Activated naive CD8-positive, alpha-beta T cell treated with anti-CD3 and anti-CD28 coated beads, Interleukin-2, amount 50 U/mL, for 24 hours (primary cell): ENCODE measurements around the gene SLITRK3.

Experiments
- ATAC-seq: fragments of 150-1000 bp; cut with Tn5 transposase; one replicate; pipeline ENCODE4 v1.10.0; 2021
- DNase-seq: peaks from one replicate; pipeline ENCODE4 v3.0.0; 2021
- H3K27ac Mint-ChIP-seq: one replicate; pipeline ENCODE4 v1.8.0; 2021; ENCODE audit warnings: mild to moderate bottlenecking, mixed read lengths
- H3K27me3 Mint-ChIP-seq: one replicate; pipeline ENCODE4 v1.8.0; 2021; ENCODE audit warnings: mixed read lengths
- H3K36me3 Mint-ChIP-seq: one replicate; pipeline ENCODE4 v1.8.0; 2021; ENCODE audit warnings: low read depth, mixed read lengths
- H3K4me1 Mint-ChIP-seq: one replicate; pipeline ENCODE4 v1.8.0; 2021; ENCODE audit warnings: mixed read lengths
- H3K4me3 Mint-ChIP-seq: one replicate; pipeline ENCODE4 v1.8.0; 2021; ENCODE audit warnings: mild to moderate bottlenecking, moderate library complexity, mixed read lengths
- H3K9me3 Mint-ChIP-seq: one replicate; pipeline ENCODE4 v1.8.0; 2021; ENCODE audit warnings: mixed read lengths

SLITRK3 gene, protein sequence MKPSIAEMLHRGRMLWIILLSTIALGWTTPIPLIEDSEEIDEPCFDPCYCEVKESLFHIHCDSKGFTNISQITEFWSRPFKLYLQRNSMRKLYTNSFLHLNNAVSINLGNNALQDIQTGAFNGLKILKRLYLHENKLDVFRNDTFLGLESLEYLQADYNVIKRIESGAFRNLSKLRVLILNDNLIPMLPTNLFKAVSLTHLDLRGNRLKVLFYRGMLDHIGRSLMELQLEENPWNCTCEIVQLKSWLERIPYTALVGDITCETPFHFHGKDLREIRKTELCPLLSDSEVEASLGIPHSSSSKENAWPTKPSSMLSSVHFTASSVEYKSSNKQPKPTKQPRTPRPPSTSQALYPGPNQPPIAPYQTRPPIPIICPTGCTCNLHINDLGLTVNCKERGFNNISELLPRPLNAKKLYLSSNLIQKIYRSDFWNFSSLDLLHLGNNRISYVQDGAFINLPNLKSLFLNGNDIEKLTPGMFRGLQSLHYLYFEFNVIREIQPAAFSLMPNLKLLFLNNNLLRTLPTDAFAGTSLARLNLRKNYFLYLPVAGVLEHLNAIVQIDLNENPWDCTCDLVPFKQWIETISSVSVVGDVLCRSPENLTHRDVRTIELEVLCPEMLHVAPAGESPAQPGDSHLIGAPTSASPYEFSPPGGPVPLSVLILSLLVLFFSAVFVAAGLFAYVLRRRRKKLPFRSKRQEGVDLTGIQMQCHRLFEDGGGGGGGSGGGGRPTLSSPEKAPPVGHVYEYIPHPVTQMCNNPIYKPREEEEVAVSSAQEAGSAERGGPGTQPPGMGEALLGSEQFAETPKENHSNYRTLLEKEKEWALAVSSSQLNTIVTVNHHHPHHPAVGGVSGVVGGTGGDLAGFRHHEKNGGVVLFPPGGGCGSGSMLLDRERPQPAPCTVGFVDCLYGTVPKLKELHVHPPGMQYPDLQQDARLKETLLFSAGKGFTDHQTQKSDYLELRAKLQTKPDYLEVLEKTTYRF

DNA sequence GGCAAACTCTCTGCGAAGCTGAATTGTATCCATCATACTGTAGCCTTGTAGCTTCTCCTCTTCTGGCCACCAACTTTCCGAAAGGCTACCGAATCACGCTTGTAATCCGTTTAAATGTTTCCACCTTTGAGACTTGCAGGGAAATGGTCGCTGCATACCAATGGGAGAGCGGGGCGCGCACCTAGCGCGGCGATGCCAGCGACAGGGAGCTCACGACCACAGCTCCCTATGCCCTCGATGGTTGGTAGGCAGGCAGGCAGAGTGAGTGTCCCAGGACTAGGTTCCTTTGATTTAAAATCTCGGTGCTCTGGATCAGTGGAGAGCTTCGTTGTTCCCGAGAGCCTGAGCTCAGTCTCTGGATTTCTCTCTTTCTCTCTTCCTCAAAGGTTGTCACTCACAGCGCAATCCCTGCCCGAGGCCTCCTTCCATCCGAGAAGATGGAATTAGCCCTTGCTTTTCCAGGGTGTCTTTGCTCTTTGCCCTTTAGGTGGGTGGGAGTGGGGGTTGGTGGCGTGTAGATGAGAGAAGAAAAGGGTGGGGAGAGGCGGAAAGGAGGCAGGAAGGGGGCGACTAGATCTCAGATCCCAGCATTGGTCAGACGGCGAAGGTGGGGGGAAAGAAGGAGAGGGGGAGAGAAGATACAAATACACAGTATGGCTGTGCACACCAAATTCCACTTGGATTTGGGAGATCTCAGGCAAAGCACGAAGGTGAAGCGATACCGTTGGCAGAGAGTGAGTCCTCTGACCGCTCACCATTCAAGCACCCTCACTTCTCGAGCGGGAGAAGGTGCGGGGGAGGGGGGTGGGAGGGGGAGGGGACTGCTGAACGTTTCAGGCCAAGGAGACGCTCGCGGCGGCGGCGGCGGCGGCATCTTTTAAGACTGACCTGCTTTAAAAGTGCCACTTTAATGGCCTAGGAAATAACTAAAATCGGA, at the start of gene SLITRK3:
Gene SLITRK3, minus strand, starts transcription at position 745 of the 937 bp plus-strand sequence. CDS start 5,554 bp downstream, outside the sequence.
- ATAC-seq: no peak
- no peak for DNase-seq
- H3K36me3 Mint-ChIP-seq: no peaks in the 10 kb centered on the region
- peaks cover 15% of the 10 kb centered on the region for H3K4me1 Mint-ChIP-seq
- H3K27ac Mint-ChIP-seq: no peak within 1 kb of the TSS
- no peaks in the 10 kb centered on the region for H3K9me3 Mint-ChIP-seq
- peak within 1 kb of the TSS; percentile 53 for H3K4me3 Mint-ChIP-seq
- H3K27me3 Mint-ChIP-seq: peaks cover 59% of the 10 kb centered on the region

DNA sequence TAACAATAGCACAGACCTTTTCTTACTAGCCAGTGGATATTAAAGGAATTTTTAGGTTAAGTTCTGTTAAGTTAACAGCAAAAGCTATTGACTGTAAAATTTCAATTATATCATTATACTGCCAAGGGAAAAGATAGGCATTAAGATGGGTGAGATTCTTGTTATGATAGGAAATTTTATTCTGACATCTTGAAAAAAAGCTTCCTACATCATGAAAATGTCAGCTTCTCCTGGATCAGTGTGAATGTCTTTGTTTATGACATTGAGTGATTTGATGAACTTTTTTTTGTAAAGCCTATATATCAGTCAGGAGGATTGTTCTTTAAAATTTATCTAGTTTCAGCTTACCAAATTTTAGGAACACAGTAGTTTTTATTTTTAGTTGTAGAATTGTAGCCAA, 47.4 kb upstream of the SLITRK3 start:
- Mint-ChIP-seq H3K27me3 (no peaks in the 10 kb centered on the region), H3K27ac (no peak overlapping the region), H3K9me3 (peaks cover 5% of the 10 kb centered on the region), H3K4me1 (no peaks in the 10 kb centered on the region), H3K4me3 (no peak overlapping the region), H3K36me3 (no peaks in the 10 kb centered on the region)
- DNase-seq (no peak), ATAC-seq (no peak)

DNA sequence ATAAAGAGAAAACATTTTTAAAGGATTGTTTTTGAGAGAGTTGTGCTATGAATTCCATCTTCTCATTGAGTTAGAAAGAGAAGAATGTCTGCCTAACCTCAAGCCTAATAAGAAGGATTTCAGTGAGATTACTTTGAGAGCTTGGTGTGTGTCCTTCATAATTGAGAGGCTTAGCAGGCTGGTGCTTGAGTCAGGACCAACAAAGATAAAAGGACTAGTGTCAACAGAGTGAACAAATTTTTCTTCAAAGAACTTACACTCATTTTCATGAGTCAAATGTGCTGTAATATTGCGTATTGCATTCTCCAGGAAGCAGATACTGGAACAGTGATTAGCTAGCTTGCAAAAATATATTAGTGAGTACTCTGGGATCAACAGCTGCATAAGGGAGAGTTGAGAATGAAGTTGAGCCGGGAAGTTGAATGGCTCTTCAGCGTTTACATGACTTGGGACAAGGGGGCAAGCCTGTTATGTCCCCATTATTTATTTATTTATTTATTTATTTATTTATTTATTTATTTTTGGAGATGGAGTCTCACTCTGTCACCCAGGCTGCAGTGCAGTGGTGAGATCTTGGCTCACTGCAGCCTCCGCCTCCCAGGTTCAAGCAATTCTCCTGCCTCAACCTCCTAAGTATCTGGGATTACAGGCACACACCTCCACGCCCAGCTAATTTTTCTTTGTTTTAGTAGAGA, 37.5 kb upstream of the SLITRK3 start:
- H3K4me1 Mint-ChIP-seq: no peaks in the 10 kb centered on the region
- H3K4me3 Mint-ChIP-seq: no peak overlapping the region
- H3K27me3 Mint-ChIP-seq: no peaks in the 10 kb centered on the region
- no peak overlapping the region for H3K27ac Mint-ChIP-seq
- H3K9me3 Mint-ChIP-seq: no peaks in the 10 kb centered on the region
- DNase-seq (no peak), ATAC-seq (no peak)
- H3K36me3 Mint-ChIP-seq: no peaks in the 10 kb centered on the region

DNA sequence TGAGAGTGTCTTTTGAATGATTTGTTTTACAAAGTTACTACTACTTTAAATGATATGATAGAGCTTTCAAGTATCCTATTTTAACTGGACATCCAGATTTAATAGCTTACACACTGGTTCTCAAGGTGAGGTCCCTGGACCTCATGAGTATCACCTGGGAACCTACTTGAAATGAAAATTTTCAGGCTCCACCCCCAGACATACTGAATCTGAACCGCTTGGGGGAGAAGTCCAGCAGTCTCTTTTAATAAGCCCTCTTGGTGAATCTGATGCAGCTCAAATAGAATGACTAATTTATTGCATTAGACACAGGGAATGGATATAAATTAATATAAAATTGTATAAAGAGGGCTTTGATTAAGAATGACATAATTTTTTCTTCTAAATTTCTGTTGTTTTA, 29.4 kb upstream of the SLITRK3 start:
- no peak overlapping the region for H3K27ac Mint-ChIP-seq
- ATAC-seq: no peak
- no peaks in the 10 kb centered on the region for H3K4me1 Mint-ChIP-seq
- no peak overlapping the region for H3K4me3 Mint-ChIP-seq
- no peaks in the 10 kb centered on the region for H3K36me3 Mint-ChIP-seq
- H3K27me3 Mint-ChIP-seq: no peaks in the 10 kb centered on the region
- no peak for DNase-seq
- peaks cover 10% of the 10 kb centered on the region for H3K9me3 Mint-ChIP-seq

DNA sequence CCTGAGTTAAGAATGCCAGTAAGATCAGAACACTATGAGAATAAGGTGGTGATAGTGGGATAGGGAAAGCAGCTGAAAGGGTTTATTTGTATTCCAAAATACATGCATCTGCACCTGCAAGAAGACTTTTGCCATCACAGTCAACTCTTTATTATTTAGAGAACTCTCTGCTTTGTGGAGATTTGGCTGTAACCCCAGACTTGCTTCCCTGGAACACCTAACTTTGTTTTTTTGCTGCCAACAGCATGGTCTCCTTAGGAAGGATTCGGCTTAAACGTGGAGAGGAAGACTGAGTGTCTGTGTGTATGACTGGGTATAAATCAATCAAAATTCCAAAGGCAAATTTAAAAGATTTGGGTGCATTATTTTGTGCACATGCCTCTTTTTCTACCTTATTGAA, 21.6 kb upstream of the SLITRK3 start:
- ATAC-seq (no peak), DNase-seq (no peak)
- Mint-ChIP-seq H3K27me3 (no peaks in the 10 kb centered on the region), H3K9me3 (peaks cover 5% of the 10 kb centered on the region), H3K27ac (no peak overlapping the region), H3K4me1 (no peaks in the 10 kb centered on the region), H3K36me3 (no peaks in the 10 kb centered on the region), H3K4me3 (no peak overlapping the region)

DNA sequence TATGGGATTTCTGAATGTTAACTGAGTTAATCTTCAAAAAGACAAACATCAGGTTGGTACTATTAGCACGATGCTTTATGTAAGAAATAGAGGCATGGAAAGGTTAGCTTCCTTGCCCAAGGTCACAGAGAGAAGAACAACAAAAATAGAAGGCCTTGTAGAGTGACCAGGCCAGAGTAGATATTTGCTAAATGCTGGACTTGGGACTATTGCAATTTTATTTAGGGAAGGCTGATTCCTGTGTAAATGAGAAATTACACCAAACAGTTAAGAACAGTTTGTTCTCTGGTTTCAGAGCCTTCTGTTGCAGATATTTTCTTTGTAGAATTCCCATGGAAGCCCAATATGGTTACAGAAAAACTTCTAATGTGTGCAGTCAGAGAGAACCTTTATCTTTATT, 16.4 kb upstream of the SLITRK3 start:
- Mint-ChIP-seq H3K4me1 (no peaks in the 10 kb centered on the region), H3K36me3 (no peaks in the 10 kb centered on the region)

DNA sequence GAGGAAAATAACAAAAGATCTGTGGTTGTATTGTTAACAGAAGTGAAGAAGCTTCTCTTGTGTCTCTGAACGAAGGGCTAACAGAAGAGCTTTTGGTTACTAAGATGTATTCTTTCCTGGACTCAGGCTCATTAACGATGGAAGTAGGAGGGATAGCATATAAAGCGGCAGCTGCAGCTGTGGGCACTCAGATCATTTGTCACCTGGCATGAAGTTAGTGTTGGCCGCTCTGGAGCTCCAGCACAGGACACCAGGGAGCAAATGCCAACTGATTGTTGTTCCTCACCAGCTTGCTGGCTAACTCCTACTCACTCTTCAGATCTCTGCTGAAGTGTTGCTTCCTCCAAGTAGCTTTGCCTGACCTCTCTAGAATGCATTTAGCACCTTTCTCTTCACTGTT, 15.5 kb upstream of the SLITRK3 start:
- DNase-seq: no peak
- H3K4me1 Mint-ChIP-seq: peaks cover 2% of the 10 kb centered on the region
- no peaks in the 10 kb centered on the region for H3K9me3 Mint-ChIP-seq
- no peak overlapping the region for H3K27ac Mint-ChIP-seq
- H3K4me3 Mint-ChIP-seq: no peak overlapping the region
- H3K27me3 Mint-ChIP-seq: peaks cover 2% of the 10 kb centered on the region
- H3K36me3 Mint-ChIP-seq: no peaks in the 10 kb centered on the region
- ATAC-seq: no peak

More for the DNA sequence above, 16.4 kb upstream of the SLITRK3 start:
- no peaks in the 10 kb centered on the region for H3K9me3 Mint-ChIP-seq
- H3K27ac Mint-ChIP-seq: no peak overlapping the region
- ATAC-seq (no peak), DNase-seq (no peak)
- H3K4me3 Mint-ChIP-seq: no peak overlapping the region
- no peaks in the 10 kb centered on the region for H3K27me3 Mint-ChIP-seq

DNA sequence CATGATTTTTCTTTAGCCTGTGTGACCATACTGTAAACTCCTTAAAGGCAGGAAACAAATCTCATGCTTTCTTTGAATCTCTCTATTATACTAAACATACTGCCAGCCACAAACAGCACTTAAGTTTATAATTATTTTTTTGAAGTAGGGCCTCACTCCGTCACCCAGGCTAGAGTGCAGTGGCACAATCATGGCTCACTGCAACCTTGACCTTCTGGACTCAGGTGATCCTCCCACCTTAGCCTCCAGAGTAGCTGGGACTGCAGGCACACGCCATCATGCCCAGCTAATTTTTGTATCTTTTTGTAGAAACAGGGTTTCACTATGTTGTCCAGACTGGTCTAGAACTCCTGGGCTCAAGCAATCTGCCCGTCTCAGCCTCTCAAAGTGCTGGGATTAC, 14.5 kb upstream of the SLITRK3 start:
- H3K36me3 Mint-ChIP-seq: no peaks in the 10 kb centered on the region
- DNase-seq (no peak), ATAC-seq (no peak)
- H3K27ac Mint-ChIP-seq: no peak overlapping the region
- H3K4me3 Mint-ChIP-seq: no peak overlapping the region
- no peaks in the 10 kb centered on the region for H3K9me3 Mint-ChIP-seq
- peaks cover 3% of the 10 kb centered on the region for H3K27me3 Mint-ChIP-seq
- H3K4me1 Mint-ChIP-seq: peaks cover 4% of the 10 kb centered on the region

DNA sequence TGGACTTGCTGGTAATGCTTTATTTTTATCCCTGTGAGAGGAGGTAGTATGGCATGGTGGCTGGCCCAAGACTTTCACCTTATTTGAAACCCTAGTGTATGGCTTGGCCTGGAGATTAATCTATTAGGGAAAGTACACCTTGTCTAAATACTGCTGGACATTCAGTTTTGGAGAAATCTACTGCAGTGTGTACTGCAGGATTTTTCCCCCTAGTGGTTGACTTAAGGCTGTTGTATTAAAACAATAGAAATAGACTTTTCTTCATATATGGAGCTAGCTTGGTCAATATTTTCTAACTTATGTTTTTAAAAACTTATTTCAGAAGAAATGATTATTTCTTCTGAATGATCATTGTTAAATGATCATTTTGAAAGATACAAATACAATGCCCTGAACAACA, 13.9 kb upstream of the SLITRK3 start:
- peaks cover 4% of the 10 kb centered on the region for H3K4me1 Mint-ChIP-seq
- no peak for ATAC-seq
- H3K27ac Mint-ChIP-seq: no peak overlapping the region
- no peaks in the 10 kb centered on the region for H3K9me3 Mint-ChIP-seq
- DNase-seq: no peak
- no peak overlapping the region for H3K4me3 Mint-ChIP-seq
- H3K36me3 Mint-ChIP-seq: no peaks in the 10 kb centered on the region
- H3K27me3 Mint-ChIP-seq: peaks cover 3% of the 10 kb centered on the region

DNA sequence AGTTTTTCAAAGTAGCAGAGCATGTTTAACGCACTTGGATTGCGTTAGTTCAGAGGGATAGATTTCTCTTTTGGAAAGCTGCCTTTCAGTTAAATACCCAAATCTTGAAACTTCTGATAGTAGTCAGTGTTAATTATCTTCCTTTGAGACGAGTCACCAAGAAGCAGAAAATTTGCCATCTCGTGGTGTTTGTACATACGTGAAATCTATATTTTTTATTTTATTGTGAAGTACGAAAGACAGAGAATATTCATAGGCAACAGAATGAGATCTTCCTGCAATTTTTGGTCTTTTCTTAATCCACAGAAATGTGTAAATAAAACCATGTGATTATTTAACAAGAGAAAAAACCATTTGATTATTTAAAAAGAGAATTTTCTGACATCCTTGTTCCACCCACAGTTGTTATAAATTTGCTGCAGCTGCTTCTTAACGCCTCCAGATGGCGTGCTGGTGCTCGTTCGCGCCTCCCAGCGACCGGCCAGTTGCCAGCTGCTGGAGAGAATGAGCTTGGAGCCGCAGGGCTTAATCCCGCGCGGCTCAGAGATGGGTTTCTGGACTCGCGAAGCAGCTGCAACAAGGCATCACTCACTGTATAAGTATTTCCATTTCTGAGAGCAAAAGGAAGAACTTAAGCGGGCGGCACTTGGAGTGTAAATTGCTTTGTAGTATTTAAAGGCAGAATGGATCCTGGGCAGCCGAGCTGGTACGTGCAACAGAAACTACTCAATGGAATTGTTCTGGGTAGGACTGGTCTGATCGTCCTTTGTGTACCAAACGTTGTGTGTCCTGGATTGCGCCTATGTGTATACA, 10.5 kb upstream of the SLITRK3 start:
- no peak overlapping the region for H3K4me3 Mint-ChIP-seq
- H3K9me3 Mint-ChIP-seq: no peaks in the 10 kb centered on the region
- peaks cover 3% of the 10 kb centered on the region for H3K27me3 Mint-ChIP-seq
- no peak overlapping the region for H3K27ac Mint-ChIP-seq
- ATAC-seq (peak; percentile 71), DNase-seq (peak; percentile 39)
- H3K4me1 Mint-ChIP-seq: peaks cover 4% of the 10 kb centered on the region
- no peaks in the 10 kb centered on the region for H3K36me3 Mint-ChIP-seq

DNA sequence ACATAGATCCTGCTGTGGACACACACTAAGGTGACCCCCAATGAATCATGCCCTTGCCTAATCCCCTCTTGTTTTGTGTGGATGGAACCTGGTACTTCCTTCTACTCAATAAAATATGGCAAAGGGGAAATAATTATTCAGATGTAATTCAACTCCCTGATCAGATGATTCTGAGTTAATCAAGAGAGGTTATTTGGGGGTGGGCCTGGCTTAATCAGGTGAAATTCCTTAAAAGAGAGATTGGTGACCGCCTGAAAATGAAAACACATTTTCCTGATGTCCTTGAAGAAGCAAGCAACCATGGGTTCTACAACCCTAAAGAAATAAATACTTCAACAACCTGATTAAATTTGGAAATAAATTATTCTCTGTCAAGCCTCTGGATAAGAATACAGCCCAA, 8.3 kb upstream of the SLITRK3 start:
- no peak overlapping the region for H3K4me3 Mint-ChIP-seq
- peaks cover 3% of the 10 kb centered on the region for H3K27me3 Mint-ChIP-seq
- H3K4me1 Mint-ChIP-seq: peaks cover 4% of the 10 kb centered on the region
- H3K36me3 Mint-ChIP-seq: no peaks in the 10 kb centered on the region
- no peak overlapping the region for H3K27ac Mint-ChIP-seq
- no peaks in the 10 kb centered on the region for H3K9me3 Mint-ChIP-seq
- ATAC-seq (no peak), DNase-seq (no peak)

DNA sequence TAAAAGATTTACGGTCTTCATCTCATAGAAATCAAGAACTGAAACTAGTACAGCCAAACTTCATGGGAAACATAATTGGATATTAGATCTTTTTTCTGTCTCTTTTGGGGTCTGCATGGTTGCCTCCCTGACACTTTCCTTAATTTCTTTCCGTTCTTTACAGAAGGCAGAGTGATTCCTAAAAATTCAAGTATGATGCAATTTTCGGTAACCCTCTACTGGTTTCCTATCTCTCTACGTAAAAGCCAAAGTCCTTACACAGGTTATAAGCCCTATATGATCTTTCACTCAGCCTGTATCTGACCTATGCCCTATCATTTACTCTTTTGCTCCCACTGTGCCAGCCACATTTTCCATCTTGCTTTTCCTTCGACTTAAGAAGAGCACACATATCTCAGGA, 6.8 kb upstream of the SLITRK3 start:
- no peak overlapping the region for H3K27ac Mint-ChIP-seq

DNA sequence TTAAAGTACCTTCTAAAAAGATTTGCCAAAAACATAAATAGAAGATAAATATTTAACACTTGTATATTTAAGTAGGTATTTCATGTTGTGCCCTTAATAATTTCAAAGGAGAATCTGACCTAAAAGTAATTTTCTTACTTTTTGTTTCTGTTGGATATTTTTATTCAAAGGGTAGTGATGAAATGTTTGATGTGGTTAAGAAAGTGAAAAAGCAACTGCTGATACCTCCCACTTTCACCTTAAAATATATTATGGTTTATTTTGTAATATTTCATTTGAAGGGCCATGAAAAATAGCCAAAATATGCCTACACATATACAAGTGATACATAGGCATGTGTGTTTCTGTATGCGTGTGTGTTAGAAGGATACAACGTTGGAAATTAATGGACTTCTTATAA, 5.8 kb upstream of the SLITRK3 start:
- peaks cover 16% of the 10 kb centered on the region for H3K27me3 Mint-ChIP-seq
- peaks cover 8% of the 10 kb centered on the region for H3K4me1 Mint-ChIP-seq
- no peaks in the 10 kb centered on the region for H3K9me3 Mint-ChIP-seq
- H3K27ac Mint-ChIP-seq: no peak overlapping the region
- no peak overlapping the region for H3K4me3 Mint-ChIP-seq
- ATAC-seq (no peak), DNase-seq (no peak)
- H3K36me3 Mint-ChIP-seq: no peaks in the 10 kb centered on the region

More for the DNA sequence above, 6.8 kb upstream of the SLITRK3 start:
- H3K4me3 Mint-ChIP-seq: no peak overlapping the region
- no peaks in the 10 kb centered on the region for H3K9me3 Mint-ChIP-seq
- DNase-seq: no peak
- ATAC-seq: no peak
- peaks cover 4% of the 10 kb centered on the region for H3K4me1 Mint-ChIP-seq
- H3K27me3 Mint-ChIP-seq: peaks cover 9% of the 10 kb centered on the region
- H3K36me3 Mint-ChIP-seq: no peaks in the 10 kb centered on the region
